ENCODE measurements around the gene OR6C76. TPM values are rescaled to one million over a fixed set of nuclear protein-coding genes. Genes with fewer than 3 reads are reported as not detected.
"Not testable (repeated sequence)": the region's sequence is repeated elsewhere in the genome, so short reads cannot be mapped to it uniquely, and the experiment has no call there.

OR6C76 gene
- total and polyA plus RNA-seq, 3 donors from 2014 or later = not detected

DNA sequence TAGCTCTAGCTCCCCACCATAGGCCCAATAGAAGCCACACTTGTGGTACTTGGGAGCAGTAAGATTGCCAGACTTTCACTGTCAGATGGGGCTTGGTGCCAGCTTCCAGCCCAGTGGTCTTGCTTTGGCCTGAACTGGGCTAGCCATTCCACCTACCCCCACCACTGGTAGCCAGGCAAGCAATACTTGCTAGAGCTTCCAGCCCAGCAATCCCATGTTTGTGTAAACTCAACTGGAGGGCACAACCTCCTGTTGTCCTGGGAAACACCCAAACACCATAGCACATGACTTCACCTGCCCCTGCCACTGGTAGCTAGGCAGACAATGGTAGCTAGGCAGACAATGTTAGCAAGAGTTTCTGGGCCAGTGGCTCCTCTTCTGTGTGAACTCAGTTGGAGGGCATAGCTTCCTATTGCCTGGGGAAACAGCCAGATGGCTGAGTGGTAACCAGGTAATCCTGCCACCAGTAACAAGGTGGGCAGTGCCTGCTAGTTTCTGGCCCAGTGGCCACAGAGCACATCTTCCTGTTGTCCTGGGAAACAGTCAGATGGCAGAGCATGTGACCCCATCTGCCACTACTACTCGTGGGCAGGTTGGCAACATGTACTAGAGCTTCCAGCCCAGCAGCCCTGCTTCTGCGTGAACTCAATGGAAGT, 5.6 kb upstream of the OR6C76 start:
- H3K36me3 ChIP-seq (ENCODE audit: low read depth, missing control alignments) = no peaks in the 10 kb centered on the region
- no peaks in the 10 kb centered on the region for H3K4me1 ChIP-seq
- H3K27me3 ChIP-seq = no peaks in the 10 kb centered on the region
- no peaks in the 10 kb centered on the region for H3K9me3 ChIP-seq
- intact Hi-C loops (cut with DNase I; ENCODE audit: low total_unique reads) = no loop called here
- no peak overlapping the region for H3K27ac ChIP-seq
- no peak overlapping the region for H3K4me3 ChIP-seq
- TF ChIP-seq, protein P1, sequence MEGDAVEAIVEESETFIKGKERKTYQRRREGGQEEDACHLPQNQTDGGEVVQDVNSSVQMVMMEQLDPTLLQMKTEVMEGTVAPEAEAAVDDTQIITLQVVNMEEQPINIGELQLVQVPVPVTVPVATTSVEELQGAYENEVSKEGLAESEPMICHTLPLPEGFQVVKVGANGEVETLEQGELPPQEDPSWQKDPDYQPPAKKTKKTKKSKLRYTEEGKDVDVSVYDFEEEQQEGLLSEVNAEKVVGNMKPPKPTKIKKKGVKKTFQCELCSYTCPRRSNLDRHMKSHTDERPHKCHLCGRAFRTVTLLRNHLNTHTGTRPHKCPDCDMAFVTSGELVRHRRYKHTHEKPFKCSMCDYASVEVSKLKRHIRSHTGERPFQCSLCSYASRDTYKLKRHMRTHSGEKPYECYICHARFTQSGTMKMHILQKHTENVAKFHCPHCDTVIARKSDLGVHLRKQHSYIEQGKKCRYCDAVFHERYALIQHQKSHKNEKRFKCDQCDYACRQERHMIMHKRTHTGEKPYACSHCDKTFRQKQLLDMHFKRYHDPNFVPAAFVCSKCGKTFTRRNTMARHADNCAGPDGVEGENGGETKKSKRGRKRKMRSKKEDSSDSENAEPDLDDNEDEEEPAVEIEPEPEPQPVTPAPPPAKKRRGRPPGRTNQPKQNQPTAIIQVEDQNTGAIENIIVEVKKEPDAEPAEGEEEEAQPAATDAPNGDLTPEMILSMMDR (IDR thresholded peaks at IDR 0.05) = no peak
- no peak for TF ChIP-seq POLR2A (IDR thresholded peaks at IDR 0.05)
- WGBS, 2 donors = 88 to 100% methylated on average over 2 of the region's 2 CpGs
- DNase-seq = no peak

DNA sequence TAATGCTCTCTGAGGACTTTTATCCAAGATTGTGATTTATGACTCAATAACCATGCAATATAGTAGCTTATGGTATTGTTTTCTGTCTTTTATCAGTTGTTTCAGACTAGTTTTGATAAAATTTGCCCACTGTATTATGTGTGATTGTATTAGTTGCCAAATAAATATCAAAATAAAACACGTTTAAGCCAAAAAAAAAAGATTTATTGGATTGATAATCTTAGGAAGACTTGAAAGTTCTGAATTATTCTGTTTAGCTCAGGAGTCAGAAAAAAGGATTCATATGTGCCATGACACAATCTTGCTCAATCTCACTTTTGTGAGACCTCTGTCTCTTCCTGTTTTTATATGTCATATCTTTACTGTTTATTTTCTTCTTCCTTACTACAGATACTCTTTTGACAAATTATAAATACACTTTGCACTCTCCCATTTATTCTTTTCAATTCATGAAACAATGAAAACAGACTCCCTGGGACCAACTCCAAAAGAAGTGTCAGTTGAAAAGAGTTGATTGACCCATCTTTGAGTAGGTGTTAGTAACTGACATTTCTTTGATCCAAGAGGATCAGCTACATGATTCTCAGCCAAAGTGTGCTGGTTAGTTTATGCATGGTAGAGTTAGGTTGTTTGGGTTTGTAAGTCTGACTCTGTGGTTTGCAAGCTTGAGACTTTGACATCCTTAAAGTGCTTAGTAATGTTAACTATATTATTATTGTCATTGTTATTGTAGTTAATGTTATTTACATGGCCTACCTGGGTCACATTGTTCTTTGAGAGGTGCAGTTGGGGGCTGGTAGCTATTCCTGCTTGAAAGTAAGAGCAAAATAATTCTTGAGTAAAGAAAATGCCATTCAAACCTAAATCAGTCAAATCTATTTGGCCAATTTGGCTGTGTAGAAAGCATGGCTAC, 2.5 kb downstream of the OR6C76 start:
- Histone ChIP-seq H3K4me3 (no peak overlapping the region), H3K27me3 (no peaks in the 10 kb centered on the region), H3K36me3 (ENCODE audit: low read depth, missing control alignments) (no peaks in the 10 kb centered on the region), H3K27ac (no peak overlapping the region), H3K4me1 (no peaks in the 10 kb centered on the region), H3K9me3 (no peaks in the 10 kb centered on the region)
- 27% methylated on average over 1 of the region's 1 CpG for WGBS, 2 donors
- intact Hi-C loops (cut with DNase I; ENCODE audit: low total_unique reads) = no loop called here
- DNase-seq = no peak
- TF ChIP-seq POLR2A (IDR thresholded peaks at IDR 0.05) = no peak
- TF ChIP-seq, protein P1 (IDR thresholded peaks at IDR 0.05) = no peak

DNA sequence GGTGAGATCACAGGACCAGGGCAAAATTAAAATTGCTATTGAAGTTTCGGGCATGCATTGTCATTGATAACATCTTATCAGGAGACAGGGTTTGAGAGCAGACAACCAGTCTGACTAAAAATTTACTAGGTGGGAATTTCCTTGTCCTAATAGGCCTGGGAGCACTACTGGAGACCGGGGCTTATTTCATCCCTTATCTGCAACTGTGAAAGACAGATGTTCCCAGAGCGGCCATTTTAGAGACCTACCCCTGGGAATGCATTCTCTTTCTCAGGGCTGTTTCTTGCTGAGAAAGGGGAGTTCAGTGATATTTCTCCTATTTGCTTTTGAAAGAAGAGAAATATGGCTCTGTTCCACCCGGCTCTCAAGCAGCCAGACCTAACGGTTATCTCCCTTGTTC, 15.2 kb downstream of the OR6C76 start:
- H3K27me3 ChIP-seq; intact Hi-C loops (cut with DNase I; ENCODE audit: low total_unique reads); H3K9me3 ChIP-seq; DNase-seq; H3K4me1 ChIP-seq; H3K4me3 ChIP-seq; H3K27ac ChIP-seq; H3K36me3 ChIP-seq (ENCODE audit: low read depth, missing control alignments): not testable (repeated sequence)
- 80 to 82% methylated on average over 5 of the region's 5 CpGs for WGBS, 2 donors

DNA sequence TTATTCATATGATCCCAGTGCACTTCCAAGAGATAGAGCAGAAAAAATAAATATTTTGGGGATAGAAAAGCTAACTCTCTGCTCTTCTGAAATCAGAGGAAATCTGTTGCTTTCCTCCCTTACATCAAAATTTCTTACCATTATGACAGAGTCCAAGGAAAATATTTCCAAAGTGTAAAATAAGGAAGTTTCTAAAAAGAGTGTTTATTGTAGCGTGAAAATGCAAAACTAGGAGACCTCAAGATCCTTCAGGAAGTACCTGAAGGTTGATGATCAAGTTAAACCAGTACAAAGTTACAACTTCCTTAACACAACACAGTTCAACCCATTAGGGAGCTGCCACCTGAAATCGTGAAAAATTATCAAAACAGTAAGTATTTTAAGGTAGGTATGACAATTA, 17.7 kb downstream of the OR6C76 start, which contains the start of gene OR6C2:
Gene OR6C2 (plus strand): TSS at position 301 of the 400 bp plus-strand sequence. CDS start 8,138 bp downstream, outside the sequence.
- Histone ChIP-seq H3K27ac (no peak within 1 kb of the TSS), H3K27me3 (no peaks in the 10 kb centered on the region), H3K9me3 (no peaks in the 10 kb centered on the region), H3K4me3 (no peak within 1 kb of the TSS), H3K4me1 (no peaks in the 10 kb centered on the region), H3K36me3 (ENCODE audit: low read depth, missing control alignments) (no peaks in the 10 kb centered on the region)
- TF ChIP-seq, protein P1 (IDR thresholded peaks at IDR 0.05) = no peak
- no peak for TF ChIP-seq POLR2A (IDR thresholded peaks at IDR 0.05)
- intact Hi-C loops (cut with DNase I; ENCODE audit: low total_unique reads) = no loop called here
- no peak for DNase-seq
- 59 to 71% methylated on average over 2 of the region's 2 CpGs for WGBS, 2 donors

DNA sequence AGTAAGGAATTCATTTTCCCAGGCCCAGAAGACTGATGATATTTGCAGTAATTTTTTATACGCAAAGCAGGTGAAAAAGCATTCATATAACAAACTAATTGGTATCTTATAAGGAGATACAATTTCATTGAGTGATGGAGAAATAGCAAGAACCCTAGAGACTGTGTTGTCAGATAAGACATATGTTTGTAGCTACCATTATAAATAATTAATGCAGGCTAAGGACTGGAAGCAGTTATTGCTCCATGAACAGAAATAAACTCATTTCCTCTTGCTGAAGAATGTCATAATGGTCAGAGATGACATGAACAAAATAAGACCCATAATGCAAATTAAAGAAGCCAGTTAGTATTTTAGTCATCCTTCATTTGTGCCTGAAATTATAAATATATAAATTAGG, 19.3 kb downstream of the OR6C76 start:
- no peaks in the 10 kb centered on the region for H3K4me1 ChIP-seq
- no peak overlapping the region for H3K27ac ChIP-seq
- H3K36me3 ChIP-seq (ENCODE audit: low read depth, missing control alignments) = no peaks in the 10 kb centered on the region
- no peak overlapping the region for H3K4me3 ChIP-seq
- TF ChIP-seq POLR2A (IDR thresholded peaks at IDR 0.05) = no peak
- TF ChIP-seq, protein P1 (IDR thresholded peaks at IDR 0.05) = no peak
- WGBS, 2 donors = 88 to 93% methylated on average over 1 of the region's 1 CpG
- intact Hi-C loops (cut with DNase I; ENCODE audit: low total_unique reads) = no loop called here
- H3K9me3 ChIP-seq = no peaks in the 10 kb centered on the region
- no peak for DNase-seq
- H3K27me3 ChIP-seq = no peaks in the 10 kb centered on the region
